SK-N-SH treated with all-trans-retinoic acid at 6 μM for 48 hours (cell line): ENCODE data around the gene LGALS3BP.

Source experiments
- ARNTL ChIP-seq: fragments of 450-650 bp; formaldehyde crosslinking; IDR thresholded peaks from 2 replicates; pipeline ENCODE4 v1.5.0; 2020; ENCODE audit warnings: low read depth, mild to moderate bottlenecking, moderate library complexity, borderline replicate concordance
- PPARA ChIP-seq: fragments of 250-450 bp; sonication (Bioruptor Pico); IDR thresholded peaks from 2 replicates; pipeline ENCODE4 v1.5.0; 2020; ENCODE audit warnings: mild to moderate bottlenecking, borderline replicate concordance
- SNAI2 ChIP-seq: fragments of 250-450 bp; sonication (Bioruptor Pico); IDR thresholded peaks from 2 replicates; pipeline ENCODE4 v1.5.0; 2020; ENCODE audit warnings: mild to moderate bottlenecking, moderate library complexity
- ZC3H10 ChIP-seq: fragments of 250-450 bp; sonication (Bioruptor Pico); IDR thresholded peaks from 2 replicates; pipeline ENCODE4 v1.5.1; 2021; ENCODE audit warnings: mild to moderate bottlenecking, moderate library complexity
- ZFP30 ChIP-seq: fragments of 450-650 bp; formaldehyde crosslinking; IDR thresholded peaks from 2 replicates; pipeline ENCODE4 v1.5.0; 2022; ENCODE audit warnings: mild to moderate bottlenecking, moderate library complexity
- ZNF70 ChIP-seq: fragments of 450-650 bp; formaldehyde crosslinking; IDR thresholded peaks from 2 replicates; pipeline ENCODE4 v1.5.0; 2020; ENCODE audit warnings: mild to moderate bottlenecking, moderate library complexity
- TF ChIP-seq, protein P1 (sequence below): fragments of 250-450 bp; sonication (Bioruptor Pico); IDR thresholded peaks from 2 replicates; pipeline ENCODE4 v1.5.1; 2020; ENCODE audit warnings: low read depth, mild to moderate bottlenecking, moderate library complexity
- TF ChIP-seq, protein P2 (sequence below): fragments of 250-450 bp; sonication (Bioruptor Pico); IDR thresholded peaks from 2 replicates; pipeline ENCODE4 v1.8.0; 2020; ENCODE audit warnings: mild to moderate bottlenecking, moderate library complexity, borderline replicate concordance
- TF ChIP-seq, protein P3 (sequence below): fragments of 250-450 bp; sonication (Bioruptor Pico); IDR thresholded peaks from 2 replicates; pipeline ENCODE4 v1.8.0; 2021; ENCODE audit warnings: low read depth, mild to moderate bottlenecking, moderate library complexity, borderline replicate concordance

DNA sequence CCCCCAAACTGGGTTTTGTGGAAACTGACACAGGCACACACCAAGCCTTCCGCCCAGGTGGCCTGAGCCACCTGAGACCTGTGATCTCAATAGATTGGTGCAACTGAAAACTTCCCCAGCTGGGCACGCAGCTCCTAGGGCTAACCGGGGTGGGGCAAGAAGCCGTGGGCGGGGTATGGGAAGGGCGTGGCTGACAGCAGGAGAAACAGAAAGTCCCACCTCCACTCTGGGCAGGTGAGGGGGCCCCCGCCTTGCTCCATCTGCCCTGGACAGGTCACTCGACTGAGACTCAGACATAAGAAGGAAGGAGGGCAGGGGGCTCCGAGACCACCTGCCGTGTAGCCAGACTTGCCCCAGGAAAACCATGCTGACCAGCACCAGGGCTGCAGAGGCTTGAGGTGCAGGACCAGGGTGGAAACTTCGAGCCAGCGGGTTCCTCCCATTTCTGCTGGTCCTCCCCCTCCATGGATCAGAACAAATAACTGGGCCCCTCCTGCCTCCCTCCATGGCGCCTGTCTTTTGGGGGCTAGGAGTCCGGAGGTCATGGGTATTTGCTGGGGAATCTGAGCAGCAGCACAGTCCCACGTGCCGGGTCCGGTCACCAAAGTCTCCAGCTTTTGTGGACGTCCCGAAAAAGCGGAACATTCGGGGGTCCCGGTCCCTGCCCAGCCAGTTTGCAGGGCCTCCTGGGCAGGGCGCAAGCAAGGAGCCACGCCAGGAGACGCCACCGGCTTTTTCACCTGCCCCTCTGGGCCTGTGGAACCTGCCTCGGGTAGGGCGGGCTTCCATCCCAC, 55.9 kb downstream of the LGALS3BP start:
- TF ChIP-seq ZFP30 (CRISPR knock-in tag) (no peak), ZNF70 (CRISPR knock-in tag) (no peak), SNAI2 (CRISPR knock-in tag) (no peak), PPARA (no peak), ARNTL (CRISPR knock-in tag) (no peak), ZC3H10 (CRISPR knock-in tag) (no peak)
- TF ChIP-seq, protein P1, sequence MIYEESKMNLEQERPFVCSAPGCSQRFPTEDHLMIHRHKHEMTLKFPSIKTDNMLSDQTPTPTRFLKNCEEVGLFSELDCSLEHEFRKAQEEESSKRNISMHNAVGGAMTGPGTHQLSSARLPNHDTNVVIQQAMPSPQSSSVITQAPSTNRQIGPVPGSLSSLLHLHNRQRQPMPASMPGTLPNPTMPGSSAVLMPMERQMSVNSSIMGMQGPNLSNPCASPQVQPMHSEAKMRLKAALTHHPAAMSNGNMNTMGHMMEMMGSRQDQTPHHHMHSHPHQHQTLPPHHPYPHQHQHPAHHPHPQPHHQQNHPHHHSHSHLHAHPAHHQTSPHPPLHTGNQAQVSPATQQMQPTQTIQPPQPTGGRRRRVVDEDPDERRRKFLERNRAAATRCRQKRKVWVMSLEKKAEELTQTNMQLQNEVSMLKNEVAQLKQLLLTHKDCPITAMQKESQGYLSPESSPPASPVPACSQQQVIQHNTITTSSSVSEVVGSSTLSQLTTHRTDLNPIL = no peak
- TF ChIP-seq, protein P2, sequence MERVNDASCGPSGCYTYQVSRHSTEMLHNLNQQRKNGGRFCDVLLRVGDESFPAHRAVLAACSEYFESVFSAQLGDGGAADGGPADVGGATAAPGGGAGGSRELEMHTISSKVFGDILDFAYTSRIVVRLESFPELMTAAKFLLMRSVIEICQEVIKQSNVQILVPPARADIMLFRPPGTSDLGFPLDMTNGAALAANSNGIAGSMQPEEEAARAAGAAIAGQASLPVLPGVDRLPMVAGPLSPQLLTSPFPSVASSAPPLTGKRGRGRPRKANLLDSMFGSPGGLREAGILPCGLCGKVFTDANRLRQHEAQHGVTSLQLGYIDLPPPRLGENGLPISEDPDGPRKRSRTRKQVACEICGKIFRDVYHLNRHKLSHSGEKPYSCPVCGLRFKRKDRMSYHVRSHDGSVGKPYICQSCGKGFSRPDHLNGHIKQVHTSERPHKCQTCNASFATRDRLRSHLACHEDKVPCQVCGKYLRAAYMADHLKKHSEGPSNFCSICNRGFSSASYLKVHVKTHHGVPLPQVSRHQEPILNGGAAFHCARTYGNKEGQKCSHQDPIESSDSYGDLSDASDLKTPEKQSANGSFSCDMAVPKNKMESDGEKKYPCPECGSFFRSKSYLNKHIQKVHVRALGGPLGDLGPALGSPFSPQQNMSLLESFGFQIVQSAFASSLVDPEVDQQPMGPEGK (CRISPR knock-in tag) = no peak
- TF ChIP-seq, protein P3, sequence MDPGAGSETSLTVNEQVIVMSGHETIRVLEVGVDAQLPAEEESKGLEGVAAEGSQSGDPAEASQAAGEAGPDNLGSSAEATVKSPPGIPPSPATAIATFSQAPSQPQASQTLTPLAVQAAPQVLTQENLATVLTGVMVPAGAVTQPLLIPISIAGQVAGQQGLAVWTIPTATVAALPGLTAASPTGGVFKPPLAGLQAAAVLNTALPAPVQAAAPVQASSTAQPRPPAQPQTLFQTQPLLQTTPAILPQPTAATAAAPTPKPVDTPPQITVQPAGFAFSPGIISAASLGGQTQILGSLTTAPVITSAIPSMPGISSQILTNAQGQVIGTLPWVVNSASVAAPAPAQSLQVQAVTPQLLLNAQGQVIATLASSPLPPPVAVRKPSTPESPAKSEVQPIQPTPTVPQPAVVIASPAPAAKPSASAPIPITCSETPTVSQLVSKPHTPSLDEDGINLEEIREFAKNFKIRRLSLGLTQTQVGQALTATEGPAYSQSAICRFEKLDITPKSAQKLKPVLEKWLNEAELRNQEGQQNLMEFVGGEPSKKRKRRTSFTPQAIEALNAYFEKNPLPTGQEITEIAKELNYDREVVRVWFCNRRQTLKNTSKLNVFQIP (CRISPR knock-in tag) = no peak
